Loucy (cell line): ENCODE results near the gene KMT2E.

Source experiments
- H2AFZ ChIP-seq: fragments of 200-600 bp; sonication (generic); 2 replicates; pipeline ENCODE4 v1.6.0; 2016; ENCODE audit warnings: antibody characterized with exemption, mild to moderate bottlenecking, low read length, moderate library complexity
- H3F3A ChIP-seq: fragments of 200-600 bp; 2 replicates; pipeline ENCODE4 v1.6.0; 2016; ENCODE audit warnings: antibody characterized with exemption, low read depth, mild to moderate bottlenecking
- H3K27me3 ChIP-seq: fragments of 200-600 bp; sonication (generic); 2 replicates; pipeline ENCODE4 v1.6.1; 2014; ENCODE audit warnings: low read length, mild to moderate bottlenecking; ENCODE audit not compliant: insufficient read depth, poor library complexity, severe bottlenecking
- H3K36me3 ChIP-seq: fragments of 200-600 bp; sonication (generic); 2 replicates; pipeline ENCODE4 v1.6.1; 2016; ENCODE audit warnings: low read length; ENCODE audit not compliant: insufficient read depth
- H3K4me1 ChIP-seq: fragments of 200-600 bp; sonication (generic); 2 replicates; pipeline ENCODE4 v1.5.1; 2014; ENCODE audit warnings: low read length, mild to moderate bottlenecking; ENCODE audit not compliant: insufficient read depth, poor library complexity, severe bottlenecking
- H3K4me2 ChIP-seq: fragments of 200-600 bp; sonication (generic); 2 replicates; pipeline ENCODE4 v1.6.0; 2014; ENCODE audit warnings: antibody characterized with exemption, low read length, low read depth, mild to moderate bottlenecking; ENCODE audit not compliant: poor library complexity, severe bottlenecking
- H3K4me3 ChIP-seq: fragments of 200-600 bp; sonication (generic); 2 replicates; pipeline ENCODE4 v1.5.1; 2014; ENCODE audit warnings: low read length, mild to moderate bottlenecking, mixed read lengths; ENCODE audit not compliant: poor library complexity, severe bottlenecking
- H3K79me2 ChIP-seq: fragments of 200-600 bp; sonication (generic); 2 replicates; pipeline ENCODE4 v1.6.1; 2014; ENCODE audit warnings: low read length; ENCODE audit not compliant: insufficient read depth
- H3K9ac ChIP-seq: fragments of 200-600 bp; sonication (generic); 2 replicates; pipeline ENCODE4 v1.6.0; 2014; ENCODE audit warnings: mild to moderate bottlenecking, low read depth, low read length, moderate library complexity; ENCODE audit not compliant: poor library complexity, severe bottlenecking
- H3K9me2 ChIP-seq: fragments of 200-600 bp; sonication (generic); replicated peaks from 2 replicates; pipeline ENCODE4 v1.6.1; 2016; ENCODE audit warnings: low read depth, low read length, mixed read lengths
- H3K9me3 ChIP-seq: fragments of 200-600 bp; sonication (generic); 2 replicates; pipeline ENCODE4 v1.6.1; 2014; ENCODE audit warnings: mild to moderate bottlenecking, antibody characterized with exemption, low read length, low read depth; ENCODE audit not compliant: insufficient read depth
- H4K20me1 ChIP-seq: fragments of 200-600 bp; sonication (generic); 2 replicates; pipeline ENCODE4 v1.6.0; 2014; ENCODE audit warnings: antibody characterized with exemption, low read length, mild to moderate bottlenecking; ENCODE audit not compliant: insufficient read depth, poor library complexity, severe bottlenecking
- CTCF ChIP-seq: fragments of 200-600 bp; sonication (generic); conservative IDR thresholded peaks from 2 replicates; pipeline ENCODE4 v1.5.1; 2014; ENCODE audit warnings: mild to moderate bottlenecking, antibody characterized with exemption, low read length
- EZH2phosphoT487 ChIP-seq: fragments of 200-600 bp; IDR thresholded peaks from 2 replicates; pipeline ENCODE4 v1.6.1; 2018; ENCODE audit warnings: antibody characterized with exemption, mild to moderate bottlenecking, moderate library complexity, borderline replicate concordance

Gene KMT2E

DNA sequence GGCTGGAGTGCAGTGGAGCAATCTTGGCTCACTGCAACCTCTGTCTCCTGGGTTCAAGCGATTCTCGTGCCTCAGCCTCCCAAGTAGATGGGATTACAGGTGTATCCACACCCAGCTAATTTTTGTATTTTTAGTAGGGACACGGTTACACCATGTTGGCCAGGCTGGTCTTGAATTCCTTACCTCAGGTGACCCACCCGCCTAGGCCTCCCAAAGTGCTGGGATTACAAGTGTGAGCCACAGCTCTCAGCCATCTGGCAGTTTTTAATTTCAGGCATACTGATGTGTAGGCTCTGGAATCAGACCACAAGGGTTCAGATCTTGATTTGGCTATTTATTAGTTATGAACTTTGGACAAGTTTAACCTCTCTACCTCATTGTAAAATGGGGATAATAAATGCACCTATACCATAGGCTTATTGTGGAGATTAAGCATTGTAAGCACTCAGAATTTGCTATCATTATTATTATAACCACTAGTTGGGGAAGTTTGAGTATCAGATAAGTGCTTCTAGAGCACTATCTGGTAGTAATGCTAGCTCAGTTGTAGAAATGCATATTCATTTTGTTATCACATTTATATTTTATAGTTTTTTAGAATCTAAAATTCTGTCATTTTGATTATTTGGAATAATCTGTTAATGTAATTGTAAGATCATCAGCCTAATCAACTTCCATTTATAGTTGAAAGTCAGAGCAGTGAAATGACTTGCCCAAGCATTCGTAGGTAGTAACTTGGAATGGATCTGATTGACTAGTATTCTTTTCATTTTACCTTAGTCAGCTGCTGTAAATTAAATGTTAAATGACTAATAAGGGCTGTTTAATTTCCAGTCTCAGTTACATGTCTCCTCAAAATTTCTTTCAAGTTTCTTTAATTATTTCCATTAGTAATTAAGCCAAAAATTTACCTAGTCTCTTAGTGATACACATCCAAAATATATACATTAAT lies 22.5 kb downstream of the KMT2E start:
- Histone ChIP-seq H2AFZ (no peak overlapping the region), H3K9ac (no peak overlapping the region), H3K79me2 (peaks cover 100% of the 10 kb centered on the region), H3K9me3 (no peaks in the 10 kb centered on the region), H3K9me2 (no peaks in the 10 kb centered on the region), H3K27me3 (no peaks in the 10 kb centered on the region), H3K36me3 (peaks cover 34% of the 10 kb centered on the region; the same call in 1 of the 2 replicates), H3F3A (no peaks in the 10 kb centered on the region), H3K4me2 (no peak overlapping the region), H3K4me1 (no peaks in the 10 kb centered on the region), H3K4me3 (no peak overlapping the region), H4K20me1 (peaks cover 92% of the 10 kb centered on the region)
- TF ChIP-seq EZH2phosphoT487 (no peak), CTCF (no peak)

DNA sequence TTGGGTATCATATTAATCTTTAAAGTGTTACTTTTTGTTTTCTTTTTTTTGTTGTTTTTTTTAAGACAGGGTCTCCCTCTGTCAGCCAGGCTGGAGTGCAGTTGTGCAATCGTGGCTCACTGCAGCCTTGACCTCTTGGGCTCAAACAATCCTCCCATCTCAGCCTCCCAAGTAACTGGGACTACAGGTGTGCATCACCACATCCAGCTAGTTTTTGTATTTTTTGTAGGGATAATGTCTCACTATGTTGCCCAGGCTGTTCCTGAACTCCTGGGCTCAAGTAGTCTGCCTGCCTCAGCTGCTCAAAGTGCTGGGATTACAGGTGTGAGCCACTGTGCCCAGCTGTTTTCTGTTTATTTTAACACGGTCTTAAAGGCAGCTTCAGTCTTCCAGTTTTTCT lies 23.3 kb downstream of the KMT2E start:
- no peaks in the 10 kb centered on the region for H3K27me3 ChIP-seq
- H3K9ac ChIP-seq = no peak overlapping the region
- H3K36me3 ChIP-seq = peaks cover 43% of the 10 kb centered on the region; the same call in 1 of the 2 replicates
- H3K9me2 ChIP-seq = no peaks in the 10 kb centered on the region
- peaks cover 87% of the 10 kb centered on the region for H4K20me1 ChIP-seq
- no peak overlapping the region for H3K4me3 ChIP-seq
- no peaks in the 10 kb centered on the region for H3F3A ChIP-seq
- H3K4me1 ChIP-seq = no peaks in the 10 kb centered on the region
- no peak overlapping the region for H2AFZ ChIP-seq
- peaks cover 100% of the 10 kb centered on the region for H3K79me2 ChIP-seq
- no peak for TF ChIP-seq CTCF
- TF ChIP-seq EZH2phosphoT487 = no peak
- no peak overlapping the region for H3K4me2 ChIP-seq
- H3K9me3 ChIP-seq = no peaks in the 10 kb centered on the region

DNA sequence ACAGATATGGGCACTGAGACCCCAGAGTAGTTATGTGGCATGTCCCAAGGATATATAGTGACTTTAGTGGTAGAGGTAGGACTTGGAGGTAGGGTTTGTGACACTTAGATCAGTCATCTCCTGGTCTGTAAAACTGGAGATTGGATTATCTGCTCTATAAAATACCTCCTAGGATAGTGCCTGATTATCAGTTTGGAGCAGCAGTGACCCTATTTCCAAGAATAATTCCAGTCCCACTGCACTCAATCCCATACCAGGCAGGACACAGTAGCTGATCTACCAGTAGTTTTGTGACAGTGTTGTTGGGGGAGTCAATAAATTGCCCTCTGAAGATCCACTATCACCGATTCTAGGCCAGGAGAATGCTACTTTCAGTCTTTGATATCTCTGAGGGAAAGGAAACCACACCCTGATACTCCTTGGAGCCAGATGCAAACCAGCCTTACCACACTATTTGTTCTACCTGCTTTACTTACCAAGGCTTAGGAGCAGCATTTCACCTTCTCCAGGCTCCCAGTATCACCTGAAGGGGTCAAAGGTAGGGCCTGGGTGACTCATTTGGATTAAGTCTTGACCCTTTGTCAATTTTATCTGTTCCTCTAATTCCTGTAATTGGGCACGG lies 30.6 kb downstream of the KMT2E start:
- Histone ChIP-seq H3K79me2 (peaks cover 93% of the 10 kb centered on the region), H3K9me3 (no peaks in the 10 kb centered on the region), H3F3A (no peaks in the 10 kb centered on the region), H3K4me3 (no peak overlapping the region), H3K36me3 (peaks cover 89% of the 10 kb centered on the region; the same call in 1 of the 2 replicates), H3K4me1 (no peaks in the 10 kb centered on the region), H3K9me2 (no peaks in the 10 kb centered on the region), H3K27me3 (no peaks in the 10 kb centered on the region), H3K9ac (no peak overlapping the region), H2AFZ (no peak overlapping the region), H3K4me2 (no peak overlapping the region), H4K20me1 (peaks cover 79% of the 10 kb centered on the region)
- TF ChIP-seq EZH2phosphoT487 (no peak), CTCF (no peak)
